Activated CD8-positive, alpha-beta T cell treated with anti-CD3 and anti-CD28 coated beads for 36 hours (primary cell): ENCODE data around the gene TGIF2. TPM values are rescaled to one million over a fixed set of nuclear protein-coding genes. Genes with fewer than 3 reads are reported as not detected.

Source experiments
- ATAC-seq: fragments of 200-7000 bp; cut with Tn5 transposase; one replicate; pipeline ENCODE4 v1.10.0; 2021; ENCODE audit warnings: mild to moderate bottlenecking, moderate library complexity
- CTCF ChIA-PET: fragments of 350-600 bp; sonication (Branson Sonifier 250); formaldehyde crosslinking; loops from one replicate; lab custom pipeline; 2021; ENCODE audit warnings: antibody characterized with exemption; lab: Charles Lee
- POLR2A ChIA-PET: fragments of 350-600 bp; sonication (Branson Sonifier 250); formaldehyde crosslinking; loops from one replicate; lab custom pipeline; 2021; ENCODE audit warnings: antibody characterized with exemption; lab: Charles Lee
- DNase-seq: peaks from one replicate; pipeline ENCODE4 v3.0.0-alpha.2; 2020
- H3K27ac Mint-ChIP-seq: one replicate; pipeline ENCODE4 v1.8.0; 2021; ENCODE audit warnings: mild to moderate bottlenecking, mixed read lengths
- H3K27me3 Mint-ChIP-seq: one replicate; pipeline ENCODE4 v1.8.0; 2021; ENCODE audit warnings: mixed read lengths
- H3K36me3 Mint-ChIP-seq: one replicate; pipeline ENCODE4 v1.8.0; 2021; ENCODE audit warnings: low read depth, mixed read lengths
- H3K4me1 Mint-ChIP-seq: one replicate; pipeline ENCODE4 v1.8.0; 2021; ENCODE audit warnings: low read depth, mixed read lengths
- H3K4me3 Mint-ChIP-seq: one replicate; pipeline ENCODE4 v1.8.0; 2021; ENCODE audit warnings: mild to moderate bottlenecking, moderate library complexity, mixed read lengths
- H3K9me3 Mint-ChIP-seq: one replicate; pipeline ENCODE4 v1.8.0; 2021; ENCODE audit warnings: mixed read lengths
- CTCF ChIP-seq: fragments of 200-600 bp; IDR thresholded peaks from one replicate; pipeline ENCODE4 v1.8.0; 2022; ENCODE audit warnings: antibody characterized with exemption, mild to moderate bottlenecking
- intact Hi-C: fragments of 100-400 bp; cut with micrococcal nuclease; formaldehyde crosslinking; loops from one replicate; pipeline ENCODE4 v1.10.0; 2022
- total RNA-seq, 2 experiments: library from RNA; stranded (reverse); gene quantifications; one replicate each; pipeline ENCODE4 v1.2.3, GENCODE V29; 2021

The TGIF2 gene
- total RNA-seq, 2 experiments from 2014 or later, result 55.3 to 56.8 TPM

DNA sequence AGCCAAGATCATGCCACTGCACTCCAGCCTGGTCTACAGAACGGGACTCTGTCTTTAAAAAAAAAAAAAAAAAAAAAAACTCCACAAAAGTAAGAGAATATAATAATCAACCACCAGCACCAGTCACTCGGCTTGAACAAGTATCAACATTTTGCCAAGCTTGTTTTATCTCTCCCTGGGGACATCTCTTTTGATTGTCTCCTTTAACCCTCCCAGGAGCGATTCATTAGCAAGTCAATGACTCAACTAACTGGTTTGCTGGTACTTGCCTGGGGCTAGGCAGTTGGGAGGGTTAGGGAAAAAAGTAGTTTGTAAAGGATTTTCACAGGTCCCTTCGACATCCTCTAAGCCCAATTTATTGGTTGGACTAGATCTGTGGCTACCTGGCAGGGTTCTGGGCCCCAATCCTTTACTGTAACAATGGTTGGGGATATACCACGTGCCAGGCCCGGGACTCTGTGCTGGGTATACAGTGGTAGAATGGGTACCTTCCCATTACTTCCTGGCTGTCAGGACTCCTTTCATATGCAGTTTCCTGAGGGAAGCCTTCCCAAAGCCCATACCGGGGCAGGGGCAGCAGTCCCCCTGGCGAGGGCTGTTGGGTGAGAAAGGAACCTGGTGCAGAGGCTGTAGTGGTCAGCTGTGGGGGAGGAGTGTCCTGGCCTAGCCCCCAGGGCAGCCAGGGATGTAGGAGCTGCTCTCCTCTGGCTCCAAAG is 12.2 kb downstream of the TGIF2 start:
- Mint-ChIP-seq H3K9me3 (no peaks in the 10 kb centered on the region), H3K4me3 (no peak overlapping the region), H3K27me3 (no peaks in the 10 kb centered on the region), H3K27ac (peak overlapping the region; percentile 67), H3K4me1 (peaks cover 38% of the 10 kb centered on the region), H3K36me3 (peaks cover 45% of the 10 kb centered on the region)
- DNase-seq, result no peak
- ATAC-seq, result no peak
- TF ChIP-seq CTCF, result no peak
- intact Hi-C loops, result no loop called here
- ChIA-PET CTCF (no interaction called here), POLR2A (interaction anchor here (1.0 to 16.3 kb wide), 3 partner anchors 10 to 20 kb away, joined by 4 to 214 read pairs (median 4); partner anchors contain the start of genes RAB5IF and TGIF2)

GRCh38 chr20:36587388-36588070 is 14.1 kb downstream of the TGIF2 start:
- CTCF ChIA-PET, result interaction anchor here (1.3 to 4.4 kb wide), 3 partner anchors 11 to 18 kb away, joined by 3 to 25 read pairs (median 14); partner anchors contain the start of gene RAB5IF
- no peaks in the 10 kb centered on the region for H3K9me3 Mint-ChIP-seq
- no peak for DNase-seq
- intact Hi-C loops, result no loop called here
- H3K4me3 Mint-ChIP-seq, result no peak overlapping the region
- ATAC-seq, result no peak
- POLR2A ChIA-PET, result interaction anchor here (0.6 to 16.3 kb wide), 3 partner anchors 12 to 336 kb away, joined by 3 to 214 read pairs (median 11); partner anchors contain the start of genes RAB5IF and TGIF2
- peak overlapping the region; percentile 6 for H3K27ac Mint-ChIP-seq
- H3K27me3 Mint-ChIP-seq, result no peaks in the 10 kb centered on the region
- peaks cover 49% of the 10 kb centered on the region for H3K36me3 Mint-ChIP-seq
- no peak for TF ChIP-seq CTCF
- H3K4me1 Mint-ChIP-seq, result peaks cover 45% of the 10 kb centered on the region

DNA sequence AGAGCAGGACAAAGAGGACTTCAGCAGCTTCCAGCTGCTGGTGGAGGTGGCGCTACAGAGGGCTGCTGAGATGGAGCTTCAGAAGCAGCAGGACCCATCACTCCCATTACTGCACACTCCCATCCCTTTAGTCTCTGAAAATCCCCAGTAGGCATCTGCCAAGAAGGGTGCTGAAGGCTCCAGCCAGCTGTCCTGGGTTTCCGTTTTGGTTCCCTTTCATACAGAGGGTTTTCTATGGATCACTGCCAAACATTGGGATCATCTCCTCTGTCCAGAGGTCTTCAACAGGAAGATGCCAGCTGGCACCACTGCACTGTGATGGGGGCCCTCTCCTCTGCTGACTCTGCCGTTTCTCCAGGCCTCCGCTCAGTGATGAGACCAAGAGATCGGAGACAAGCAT is 17.9 kb downstream of the TGIF2 start:
- Mint-ChIP-seq H3K36me3 (peaks cover 63% of the 10 kb centered on the region), H3K9me3 (no peaks in the 10 kb centered on the region), H3K27ac (peak overlapping the region; percentile 92), H3K27me3 (no peaks in the 10 kb centered on the region), H3K4me1 (peaks cover 70% of the 10 kb centered on the region), H3K4me3 (no peak overlapping the region)
- DNase-seq (no peak), ATAC-seq (no peak)
- ChIA-PET CTCF (interaction anchor here (1.2 to 5.5 kb wide), 4 partner anchors 14 to 182 kb away, joined by 3 to 58 read pairs (median 14); partner anchors contain the start of genes DSN1 and RAB5IF), POLR2A (interaction anchor here (8.3 to 16.3 kb wide), 2 partner anchors 14 to 16 kb away, joined by 81 to 214 read pairs; partner anchors contain the start of genes RAB5IF and TGIF2)
- no peak for TF ChIP-seq CTCF
- intact Hi-C loops, result no loop called here

- peak overlapping the region; percentile 15 for H3K4me3 Mint-ChIP-seq
- peaks cover 65% of the 10 kb centered on the region for H3K4me1 Mint-ChIP-seq
- no peak for TF ChIP-seq CTCF
- no peaks in the 10 kb centered on the region for H3K9me3 Mint-ChIP-seq
- H3K27ac Mint-ChIP-seq, result peak overlapping the region; percentile 92
- peak; percentile 85 for DNase-seq
- peak; percentile 65 for ATAC-seq
- intact Hi-C loops, result no loop called here
- POLR2A ChIA-PET, result interaction anchor here (8.3 to 16.3 kb wide), 2 partner anchors 13 to 17 kb away, joined by 81 to 214 read pairs; partner anchors contain the start of genes RAB5IF and TGIF2
- CTCF ChIA-PET, result interaction anchor here (1.3 to 5.5 kb wide), 2 partner anchors 13 to 23 kb away, joined by 3 to 58 read pairs; partner anchors contain the start of gene RAB5IF
- peaks cover 59% of the 10 kb centered on the region for H3K36me3 Mint-ChIP-seq
- H3K27me3 Mint-ChIP-seq, result no peaks in the 10 kb centered on the region
Observed at GRCh38 chr20:36591854-36592641, 18.7 kb downstream of the TGIF2 start.
